Activated CD4-positive, alpha-beta T cell treated with anti-CD3 and anti-CD28 coated beads, Interleukin-2, Interleukin-6, amounts not matched to agents 100 ng/mL and 50 ng/mL, durations not matched to agents 16 hours and 8 hours (primary cell): ENCODE measurements around the gene PDE4D.

Experiments used
- DNase-seq: peaks from one replicate; pipeline ENCODE4 v3.0.0-alpha.2; 2020

PDE4D gene

GRCh38 chr5:59188419-59189225, 704.9 kb downstream of the PDE4D start:
- peak; percentile 82 for DNase-seq

DNA sequence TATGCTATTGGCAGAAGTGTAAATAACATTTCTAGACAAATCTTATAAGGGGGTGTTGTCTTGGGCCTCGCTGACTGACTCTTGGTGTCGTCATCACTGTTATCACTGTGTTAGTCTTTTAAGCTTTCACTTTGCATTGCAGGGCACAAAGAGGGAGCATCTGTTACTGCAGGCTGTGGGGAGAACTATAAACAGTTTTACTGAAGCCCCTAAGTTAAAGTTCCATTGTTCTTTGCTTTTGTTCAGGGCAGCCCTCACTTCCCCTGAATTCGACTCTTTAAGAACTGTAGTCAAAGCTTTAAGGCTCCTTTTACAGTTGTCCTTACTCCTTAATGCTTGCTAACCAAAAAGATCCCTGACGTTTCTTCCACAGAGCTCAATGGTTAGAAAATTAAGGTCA, 705.7 kb downstream of the PDE4D start:
- no peak for DNase-seq

DNA sequence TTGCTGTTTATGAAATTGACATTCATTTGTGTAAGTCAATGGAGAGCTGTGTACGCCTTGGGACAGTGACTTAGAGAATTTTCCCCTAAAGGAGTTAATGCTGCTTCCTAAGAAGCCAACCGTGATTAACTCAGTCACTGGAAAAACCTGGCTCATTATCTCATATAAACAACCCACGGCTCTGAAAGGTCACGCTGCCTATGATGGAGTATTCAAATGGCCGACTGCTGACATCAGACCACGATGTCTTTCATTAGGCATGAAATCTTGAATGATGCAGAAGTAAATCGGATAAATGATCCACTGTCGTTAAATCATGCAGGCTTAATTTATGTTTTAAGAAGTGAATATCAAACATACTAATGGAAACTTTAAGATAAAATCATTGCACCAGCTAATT, 706.9 kb downstream of the PDE4D start:
- DNase-seq: no peak

DNA sequence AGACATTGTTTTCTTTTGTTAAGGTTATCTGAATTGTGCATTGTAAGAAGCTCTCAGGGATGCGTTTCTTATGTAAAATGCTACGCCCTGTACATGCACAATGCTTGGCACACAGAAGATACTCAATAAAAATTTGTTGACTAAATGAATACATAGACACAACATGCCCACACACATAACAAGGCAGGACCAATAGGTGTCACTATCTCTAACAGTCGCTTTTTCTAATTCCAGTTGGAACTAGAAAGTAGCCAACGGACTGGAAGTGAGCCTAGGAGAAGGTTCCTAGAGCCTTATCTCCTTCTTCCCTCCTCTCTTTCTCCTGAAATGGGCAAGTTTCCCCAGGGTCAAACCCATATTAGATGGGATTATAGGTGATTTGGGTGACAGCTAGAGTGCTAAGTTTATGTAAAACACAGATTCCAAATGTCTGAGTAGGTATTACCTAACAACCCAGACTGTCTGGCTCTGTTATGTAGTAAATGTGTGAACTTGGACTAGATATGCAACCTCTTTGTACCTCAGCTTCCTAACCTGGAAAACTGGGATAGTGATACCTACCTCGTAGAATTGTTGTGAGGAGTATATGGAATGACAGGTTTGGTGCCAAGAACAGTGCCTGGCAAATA, 707.7 kb downstream of the PDE4D start:
- DNase-seq: no peak

DNA sequence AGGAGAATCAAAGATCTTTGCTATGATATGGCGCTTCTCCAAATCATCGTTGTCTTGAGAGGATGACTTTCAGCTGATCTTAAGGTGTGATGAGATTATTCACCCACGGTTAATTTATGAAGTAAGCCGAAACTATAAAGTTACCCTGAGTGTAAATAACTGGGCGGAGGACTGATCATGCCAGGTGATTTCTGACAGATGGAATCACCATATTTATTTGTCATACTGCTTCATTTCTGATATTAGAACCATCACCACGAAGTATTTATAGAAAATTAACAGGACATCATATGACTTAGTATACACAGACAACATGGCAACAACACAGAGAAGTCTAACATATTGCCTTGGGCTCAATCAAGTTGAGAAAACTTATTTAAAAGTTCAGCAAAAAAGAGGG, 708.8 kb downstream of the PDE4D start:
- DNase-seq: no peak

DNA sequence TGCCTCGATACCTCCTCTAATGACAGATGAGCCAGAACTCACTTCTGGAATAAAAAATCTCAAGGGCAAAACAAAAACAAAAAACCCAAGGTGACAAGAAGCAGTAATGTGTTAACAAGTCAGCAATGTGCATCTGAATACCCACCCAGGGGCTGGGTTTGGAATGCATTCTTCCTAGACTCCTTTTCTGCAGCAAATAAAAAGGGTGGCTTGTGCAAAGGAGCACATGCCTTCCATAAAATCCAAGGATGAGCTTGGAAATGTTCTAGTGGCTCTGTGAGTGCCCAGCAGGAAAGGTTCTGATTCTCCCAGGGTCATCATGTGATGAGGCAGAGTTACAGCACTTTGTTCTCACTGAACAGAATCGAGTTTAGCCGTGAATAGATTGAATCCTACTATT, 710.8 kb downstream of the PDE4D start:
- DNase-seq: no peak

DNA sequence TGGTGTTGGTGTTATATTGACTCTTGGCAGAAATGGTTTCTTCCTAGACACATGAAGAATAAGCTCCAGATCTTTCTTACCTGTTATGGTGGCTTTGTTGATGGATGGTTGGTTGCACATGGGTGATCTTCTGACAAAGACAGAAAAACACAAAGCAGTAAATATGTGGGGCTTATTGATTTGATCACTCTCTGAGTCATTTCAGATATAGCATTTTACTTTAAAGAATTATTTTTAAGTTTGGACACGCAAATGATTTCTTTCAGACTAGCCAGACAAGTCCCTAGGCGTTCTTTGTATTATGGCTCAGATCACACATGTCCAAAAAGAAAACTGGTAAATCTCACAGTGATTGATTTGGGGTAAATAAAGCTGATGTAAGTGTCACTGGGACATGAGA, 713.0 kb downstream of the PDE4D start:
- no peak for DNase-seq

DNA sequence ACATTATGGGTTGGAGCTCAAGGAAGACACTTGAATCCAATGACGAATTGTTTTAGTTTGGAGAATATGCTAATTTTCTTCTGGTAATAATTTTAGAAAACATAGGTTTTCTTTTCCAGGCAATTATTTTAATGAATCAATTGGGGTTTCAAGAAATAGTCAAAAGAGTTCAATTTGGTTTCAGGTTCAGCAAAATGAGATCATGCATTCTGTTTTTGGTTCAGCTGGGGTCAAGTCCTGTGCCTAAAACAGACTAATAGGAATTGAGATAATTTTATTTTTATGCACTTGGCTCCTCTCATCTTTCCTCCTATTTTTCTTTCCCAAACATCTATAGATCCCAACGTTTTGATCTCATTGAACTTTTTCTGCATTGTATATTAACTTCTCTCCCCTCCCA, 713.8 kb downstream of the PDE4D start:
- no peak for DNase-seq

DNA sequence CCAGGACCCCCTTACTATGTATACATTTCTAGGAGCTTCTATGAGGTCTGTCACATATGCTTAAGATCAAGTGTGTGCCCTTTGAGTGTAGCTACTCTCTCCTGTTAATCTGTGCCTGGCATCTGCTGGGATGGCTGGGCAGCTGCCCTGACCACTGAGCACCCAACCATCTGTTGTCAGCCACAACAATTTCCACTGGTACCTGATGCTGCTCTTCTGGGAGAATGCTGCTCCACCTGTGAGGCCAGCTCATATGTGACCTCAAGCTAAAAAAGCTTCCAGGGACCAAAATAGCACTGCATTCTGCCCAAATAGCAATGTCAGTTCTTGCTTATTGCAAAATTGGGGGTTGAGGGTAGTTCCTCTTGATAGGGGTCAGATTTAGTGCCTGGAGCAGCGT, 715.0 kb downstream of the PDE4D start:
- DNase-seq: no peak

DNA sequence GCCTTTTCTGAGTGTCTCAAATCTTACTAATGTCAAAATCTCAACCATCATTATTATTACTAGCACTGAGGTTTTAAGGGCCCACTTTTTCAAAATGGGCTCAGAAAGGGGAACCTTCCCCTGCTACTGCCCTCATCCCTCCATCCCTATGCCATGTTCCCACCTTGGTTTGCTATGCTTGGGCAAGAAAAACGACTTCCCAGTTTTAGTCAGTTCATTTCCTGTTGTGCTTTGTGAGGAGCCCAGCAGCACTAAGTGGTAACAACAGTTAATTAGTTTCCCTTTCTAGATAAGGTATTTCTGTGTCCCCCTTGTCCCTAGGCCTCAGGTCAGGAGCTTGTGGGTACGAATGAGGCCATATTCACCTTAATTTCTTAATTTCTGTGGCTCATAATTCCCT, 715.5 kb downstream of the PDE4D start:
- DNase-seq: peak; percentile 22

GRCh38 chr5:59177644-59178043, 715.9 kb downstream of the PDE4D start:
- no peak for DNase-seq

GRCh38 chr5:59174248-59174844, 719.2 kb downstream of the PDE4D start:
- DNase-seq: peak; percentile 61

DNA sequence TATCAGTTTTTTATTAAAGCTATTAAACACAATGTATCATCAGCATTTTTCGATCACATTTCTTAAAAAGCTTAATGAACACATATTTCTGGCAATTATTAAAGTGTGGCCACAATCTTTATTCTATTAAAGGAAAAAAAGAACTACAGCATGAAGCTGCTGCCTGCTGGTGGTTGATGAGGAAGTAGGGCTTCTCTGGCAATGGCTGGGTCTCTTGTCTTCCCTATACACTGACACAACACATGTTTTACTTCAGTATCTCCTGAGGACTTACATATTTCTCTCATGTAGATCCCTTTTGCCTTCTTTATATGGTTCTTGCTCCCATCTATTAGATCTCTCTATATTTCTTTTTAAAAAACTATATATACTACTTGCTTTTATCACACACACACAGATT, 719.9 kb downstream of the PDE4D start:
- no peak for DNase-seq

GRCh38 chr5:59171131-59171530, 722.4 kb downstream of the PDE4D start:
- DNase-seq: no peak

GRCh38 chr5:59169768-59170150, 723.8 kb downstream of the PDE4D start:
- DNase-seq: no peak

GRCh38 chr5:59169081-59169767, 724.3 kb downstream of the PDE4D start:
- no peak for DNase-seq

DNA sequence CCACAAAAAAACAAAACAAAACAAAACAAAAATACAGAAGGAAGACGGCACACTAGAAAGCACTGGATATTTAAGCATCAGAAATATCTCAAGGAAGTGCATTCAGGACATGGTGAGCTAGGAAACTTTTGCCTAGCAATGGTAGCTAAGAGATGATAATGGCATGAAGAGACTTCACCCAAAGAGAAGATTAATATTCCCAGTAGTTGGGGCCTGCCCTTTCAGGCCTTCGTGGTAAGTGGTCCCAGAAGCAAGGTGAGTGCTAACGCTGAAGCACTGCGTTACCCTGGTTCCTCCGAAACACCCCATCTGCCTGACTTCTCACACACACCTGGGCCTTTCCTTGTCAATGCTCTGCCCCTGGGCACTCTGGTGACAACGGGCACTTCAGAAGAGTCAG, 725.5 kb downstream of the PDE4D start:
- no peak for DNase-seq

DNA sequence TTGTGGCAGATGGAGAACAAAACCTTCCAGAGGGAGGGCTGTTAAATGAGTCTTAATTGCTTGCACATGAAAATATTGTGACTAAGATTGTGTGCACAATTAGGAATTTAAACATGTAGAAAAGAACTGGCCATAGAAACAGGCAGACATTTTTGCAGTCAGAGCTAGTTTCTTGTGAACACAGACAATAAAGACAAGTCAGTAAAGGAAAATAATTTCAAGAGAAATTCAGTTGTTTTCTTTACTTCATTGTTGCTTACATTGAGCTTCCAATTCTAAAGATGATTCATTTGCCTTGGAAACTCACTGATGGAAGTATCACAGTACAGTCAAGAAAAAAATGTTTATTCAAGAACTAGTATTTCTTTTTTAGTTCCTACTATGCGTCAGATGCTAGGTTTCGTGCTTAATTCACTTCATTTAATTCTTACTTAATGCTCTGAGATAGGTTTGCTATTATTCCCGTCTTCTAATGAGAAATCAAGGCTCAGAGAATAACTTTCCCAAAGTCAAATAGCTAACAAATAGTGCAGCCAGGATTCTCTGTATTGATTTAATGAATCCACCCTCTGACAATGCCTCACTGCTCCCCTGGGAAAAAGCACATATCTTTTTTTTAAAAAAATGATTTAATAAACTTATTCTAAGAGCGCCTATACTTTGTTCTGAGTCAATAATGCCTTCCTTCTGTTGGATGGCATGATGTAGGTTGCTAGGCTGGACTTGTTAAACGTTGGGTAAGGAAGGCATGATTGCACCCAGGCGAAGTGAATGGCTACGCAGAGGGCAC, 729.3 kb downstream of the PDE4D start:
- no peak for DNase-seq

GRCh38 chr5:59161221-59162105, 732.1 kb downstream of the PDE4D start:
- DNase-seq: no peak

DNA sequence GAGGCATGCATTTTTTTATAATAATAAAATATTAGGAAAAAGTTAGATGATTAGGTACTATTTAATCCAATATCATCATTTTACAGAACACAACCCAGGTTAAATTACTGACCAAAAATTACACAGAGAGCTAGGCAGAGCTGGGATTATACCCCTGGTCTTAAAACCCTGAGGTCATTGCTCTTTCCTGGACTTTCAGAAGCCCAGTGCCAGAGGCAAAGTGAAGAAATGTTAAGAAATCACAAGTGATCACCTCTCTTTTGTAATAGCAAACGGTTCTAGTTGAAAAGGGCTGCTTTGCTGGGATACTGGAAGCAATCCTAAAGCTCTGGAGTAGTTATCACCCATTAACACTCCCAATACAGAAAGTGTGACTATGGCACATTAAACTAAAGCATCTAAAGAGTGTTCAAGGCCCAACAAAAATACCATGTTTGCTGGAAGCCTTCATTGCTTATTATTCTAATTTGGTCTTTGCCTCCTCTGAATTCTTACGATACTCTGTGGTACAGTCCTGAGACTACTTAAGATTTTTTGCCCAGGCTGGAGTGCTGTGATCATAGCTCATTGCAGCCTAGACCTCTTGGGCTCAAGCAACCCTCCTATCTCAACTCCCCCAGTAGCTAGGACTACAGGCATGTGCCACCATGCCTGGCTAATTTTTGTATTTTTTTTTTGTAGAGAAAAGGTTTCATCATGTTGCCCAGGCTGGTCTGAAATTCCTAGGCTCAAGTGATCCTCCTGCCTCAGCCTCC, 734.7 kb downstream of the PDE4D start:
- DNase-seq: no peak

DNA sequence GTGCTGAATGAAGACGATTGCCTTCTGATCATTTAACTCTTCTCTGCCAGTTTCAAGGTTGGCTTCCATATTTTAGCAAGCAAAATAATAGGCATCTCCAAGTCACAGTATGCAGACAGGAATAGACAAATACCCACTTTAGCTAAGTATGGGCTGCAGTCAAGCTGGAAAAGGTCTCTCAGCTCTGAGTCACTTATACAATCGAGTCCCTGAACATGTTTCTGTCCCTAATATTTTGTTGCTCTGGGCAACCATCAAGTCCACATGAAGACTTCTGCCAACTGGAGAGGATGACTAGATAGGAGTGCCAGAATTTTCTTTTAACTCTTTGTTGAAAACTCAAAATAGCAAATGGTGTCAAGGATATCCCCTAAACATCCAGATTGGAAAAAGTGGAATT, 735.4 kb downstream of the PDE4D start:
- DNase-seq: no peak
